Common myeloid progenitor, CD34-positive (primary cell): ENCODE results near the gene ATP5ME.

Source experiments
- CTCF ChIA-PET: fragments of 350-600 bp; sonication (Branson Sonifier 250); formaldehyde crosslinking; loops from one replicate; lab custom pipeline; 2021; ENCODE audit warnings: antibody characterized with exemption; lab: Charles Lee
- POLR2A ChIA-PET: fragments of 350-600 bp; sonication (Branson Sonifier 250); formaldehyde crosslinking; loops from one replicate; lab custom pipeline; 2021; ENCODE audit warnings: antibody characterized with exemption; lab: Charles Lee
- DNase-seq, 3 donors: peaks; one replicate each; pipeline versions ENCODE4 v3.0.0 to v3.0.0-alpha.2; 2013
- H3K27ac ChIP-seq, 2 experiments: 1 replicate in 1 of 2; 2 replicates in 1 of 2; pipeline ENCODE4 v1.7.0; 2013; ENCODE audit warnings: inconsistent platforms in 2 of 2, low read length in 2 of 2, mild to moderate bottlenecking in 2 of 2, low read depth in 1 of 2, moderate library complexity in 1 of 2; ENCODE audit not compliant: severe bottlenecking in 2 of 2, insufficient read depth in 1 of 2, poor library complexity in 1 of 2
- H3K27me3 ChIP-seq, 5 experiments: replicated peaks in 2 of 5; 1 replicate in 3 of 5; 2 replicates in 2 of 5; pipeline versions ENCODE4 v1.6.1 to v1.7.0; 2013; ENCODE audit warnings: low read length in 4 of 5, mild to moderate bottlenecking in 2 of 5, moderate library complexity in 2 of 5, inconsistent platforms in 1 of 5; ENCODE audit not compliant: insufficient read depth in 5 of 5, control insufficient read depth in 4 of 5
- H3K36me3 ChIP-seq, 4 experiments: 1 replicate in 2 of 4; 2 replicates in 2 of 4; pipeline versions ENCODE4 v1.6.1 to v1.7.0; 2013; ENCODE audit warnings: low read length in 3 of 4, control low read depth in 1 of 4, mild to moderate bottlenecking in 1 of 4; ENCODE audit not compliant: control insufficient read depth in 4 of 4, insufficient read depth in 4 of 4
- H3K4me1 ChIP-seq, 4 experiments: 1 replicate in 3 of 4; 2 replicates in 1 of 4; pipeline versions ENCODE4 v1.6.1 to v1.7.1; 2013; ENCODE audit warnings: low read length in 3 of 4, mild to moderate bottlenecking in 3 of 4, control low read depth in 1 of 4, inconsistent platforms in 1 of 4, moderate library complexity in 1 of 4; ENCODE audit not compliant: control insufficient read depth in 4 of 4, insufficient read depth in 4 of 4; ENCODE audit errors: control extremely low read depth in 1 of 4
- H3K4me3 ChIP-seq, 7 experiments: 1 replicate in 4 of 7; 2 replicates in 3 of 7; pipeline versions ENCODE4 v1.5.1 to v1.7.0; 2013; ENCODE audit warnings: mild to moderate bottlenecking in 7 of 7, low read length in 6 of 7, moderate library complexity in 6 of 7, inconsistent platforms in 2 of 7, low read depth in 2 of 7, control low read depth in 1 of 7; ENCODE audit not compliant: insufficient read depth in 4 of 7, control insufficient read depth in 1 of 7; ENCODE audit errors: extremely low read depth in 1 of 7
- H3K9me3 ChIP-seq, 5 experiments: 1 replicate in 4 of 5; 2 replicates in 1 of 5; pipeline versions ENCODE4 v1.6.1 to v1.7.1; 2013; ENCODE audit warnings: low read length in 4 of 5, mild to moderate bottlenecking in 2 of 5, inconsistent platforms in 1 of 5, low read depth in 1 of 5, moderate library complexity in 1 of 5; ENCODE audit not compliant: control insufficient read depth in 4 of 5, insufficient read depth in 2 of 5; ENCODE audit errors: control extremely low read depth in 1 of 5
- WGBS: methylation state at CpG from one replicate; pipeline ENCODE4 v1.1.5; 2013; ENCODE audit not compliant: insufficient coverage; 5-methylcytosine and 5-hydroxymethylcytosine counted together

Gene ATP5ME

DNA sequence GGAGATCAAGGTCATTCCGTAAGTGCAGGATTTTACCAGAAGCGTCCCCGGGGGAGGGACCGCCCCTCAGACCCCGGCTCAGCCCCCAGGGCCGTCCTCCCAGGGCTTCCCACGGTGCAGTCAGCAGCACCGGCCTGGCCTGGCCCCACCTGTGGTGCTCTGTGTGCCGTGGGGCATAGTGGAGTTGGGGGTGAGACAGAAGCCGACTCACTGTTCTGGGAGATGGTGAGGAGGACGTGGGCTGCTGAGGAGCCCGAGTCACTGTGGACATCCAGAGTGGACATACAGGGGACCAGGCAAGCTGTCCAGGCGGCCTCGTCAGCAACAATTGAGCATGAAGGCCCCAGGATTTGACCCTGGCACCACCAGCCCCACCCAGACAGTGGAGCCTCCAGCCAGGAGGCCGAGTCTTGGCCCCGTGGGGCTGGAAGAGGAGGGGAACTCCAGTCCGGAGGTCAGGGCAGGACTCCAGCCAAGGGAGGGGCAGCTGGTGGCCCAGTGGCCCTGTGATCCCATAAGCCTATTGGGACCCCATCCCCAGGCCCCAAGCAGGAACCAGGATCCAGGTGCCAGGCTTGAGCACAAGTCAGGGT lies 19.1 kb downstream of the ATP5ME start:
- DNase-seq: no peak
- no peaks in the 10 kb centered on the region for H3K4me1 ChIP-seq
- ChIA-PET POLR2A (no interaction called here), CTCF (no interaction called here)
- 76% methylated on average over 17 of the region's 17 CpGs for WGBS
- H3K27ac ChIP-seq: no peak overlapping the region
- peaks cover 0 to 45% (median 0%) of the 10 kb centered on the region in 5 experiments for H3K27me3 ChIP-seq
- no peak overlapping the region for H3K4me3 ChIP-seq
- H3K9me3 ChIP-seq: no peaks in the 10 kb centered on the region
- H3K36me3 ChIP-seq: peaks cover 0 to 7% (median under 1%) of the 10 kb centered on the region in 4 experiments

DNA sequence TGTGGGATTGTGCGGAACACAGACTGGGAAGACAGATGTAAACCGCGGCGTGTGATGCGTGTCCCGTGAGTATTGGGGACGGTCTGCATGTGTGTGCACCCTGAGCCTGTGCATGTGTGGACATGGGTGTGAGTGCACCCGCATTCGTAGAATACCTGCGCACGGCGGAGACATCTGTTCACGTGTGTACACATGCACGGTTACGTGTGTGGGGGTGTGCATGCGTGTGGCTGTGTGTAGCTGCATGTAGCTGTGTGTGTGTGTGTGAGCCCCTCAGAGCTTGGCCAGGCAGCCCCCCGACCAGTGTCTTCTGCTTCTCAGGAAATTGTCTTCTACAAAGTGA lies 19.6 kb downstream of the ATP5ME start:
- H3K27ac ChIP-seq: no peak overlapping the region
- peaks cover 0 to 2% (median 0%) of the 10 kb centered on the region in 4 experiments for H3K36me3 ChIP-seq
- H3K4me1 ChIP-seq: no peaks in the 10 kb centered on the region
- H3K27me3 ChIP-seq: peaks cover 0 to 50% (median 0%) of the 10 kb centered on the region in 5 experiments
- 94% methylated on average over 14 of the region's 17 CpGs for WGBS
- POLR2A ChIA-PET: no interaction called here
- CTCF ChIA-PET: no interaction called here
- DNase-seq: no peak
- H3K9me3 ChIP-seq: no peaks in the 10 kb centered on the region
- no peak overlapping the region for H3K4me3 ChIP-seq

DNA sequence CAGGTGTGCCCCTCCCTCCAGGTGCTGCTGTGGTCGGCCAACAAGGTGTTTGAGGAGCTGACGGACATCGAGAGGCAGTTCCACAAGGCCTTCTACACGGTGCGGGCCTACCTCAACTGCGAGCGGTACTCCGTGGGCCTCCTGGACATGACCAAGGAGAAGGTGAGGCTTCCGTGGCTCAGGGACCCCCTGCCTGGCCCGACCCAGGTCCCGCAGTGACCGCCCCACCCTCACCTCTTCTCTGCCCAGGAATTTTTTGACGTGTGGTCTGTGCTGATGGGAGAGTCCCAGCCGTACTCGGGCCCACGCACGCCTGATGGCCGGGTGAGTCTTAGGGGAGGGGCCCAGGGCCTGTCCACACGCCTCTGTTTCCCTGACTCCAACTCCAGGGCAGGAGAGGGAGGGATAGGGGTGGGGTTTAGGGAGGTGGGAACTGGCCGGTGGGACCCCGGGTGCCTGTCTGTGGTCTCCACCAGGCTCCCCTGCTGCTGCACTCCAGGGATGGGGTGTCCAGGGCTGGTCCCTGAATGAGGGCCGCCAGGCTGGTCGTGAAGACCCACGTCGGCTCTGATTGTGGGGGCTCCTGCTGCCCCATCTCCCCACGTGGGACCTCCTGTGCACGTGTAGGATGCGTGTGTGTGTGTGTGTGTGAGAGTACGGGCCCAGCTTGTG lies 20.1 kb downstream of the ATP5ME start:
- DNase-seq: no peak
- Histone ChIP-seq H3K27me3 (peaks cover 0 to 51% (median 0%) of the 10 kb centered on the region in 5 experiments), H3K36me3 (no peaks in the 10 kb centered on the region), H3K27ac (no peak overlapping the region), H3K9me3 (no peaks in the 10 kb centered on the region), H3K4me3 (no peak overlapping the region), H3K4me1 (no peaks in the 10 kb centered on the region)
- ChIA-PET CTCF (no interaction called here), POLR2A (no interaction called here)
- 88% methylated on average over 22 of the region's 29 CpGs for WGBS

DNA sequence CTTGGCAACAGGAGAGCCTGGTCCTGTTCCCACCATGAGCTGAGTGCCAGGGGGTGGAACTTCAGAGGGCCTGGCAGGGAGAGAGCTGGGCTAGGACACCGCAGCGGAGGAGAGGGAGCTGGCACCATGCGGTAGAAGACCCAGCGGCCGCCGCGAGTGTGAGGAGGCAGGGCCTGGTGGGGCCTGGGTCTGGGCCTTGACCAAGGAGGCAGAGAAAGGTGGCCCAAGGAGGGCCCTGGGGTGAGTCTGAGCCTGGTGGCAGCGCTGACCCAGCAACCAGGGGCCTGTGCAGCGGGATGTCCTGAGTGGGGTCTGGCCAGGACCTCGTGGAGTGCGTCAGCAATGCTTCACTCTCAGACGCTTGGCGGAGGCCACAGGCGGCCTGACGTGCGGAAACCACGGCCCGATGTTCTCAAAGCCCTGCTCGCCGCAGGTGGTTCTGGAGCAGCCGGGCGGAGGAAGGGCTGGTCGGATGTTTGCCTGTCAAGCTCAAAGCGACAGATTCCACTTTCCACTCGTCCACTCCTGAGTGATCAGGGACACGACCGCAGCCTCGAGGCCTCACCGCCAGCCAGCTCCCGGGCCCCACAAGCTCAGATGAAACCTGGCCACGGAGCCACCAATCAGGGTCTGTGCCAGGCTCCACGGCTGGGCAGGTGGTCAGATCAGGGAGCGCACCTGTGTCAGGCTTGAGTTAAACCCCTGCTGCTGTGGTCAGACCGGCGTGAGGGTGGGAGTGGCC lies 20.8 kb downstream of the ATP5ME start:
- ChIA-PET POLR2A (no interaction called here), CTCF (no interaction called here)
- Histone ChIP-seq H3K9me3 (no peaks in the 10 kb centered on the region), H3K36me3 (no peaks in the 10 kb centered on the region), H3K27ac (no peak overlapping the region), H3K4me3 (no peak overlapping the region), H3K4me1 (no peaks in the 10 kb centered on the region), H3K27me3 (peaks cover 0 to 57% (median 0%) of the 10 kb centered on the region in 5 experiments)
- no peak for DNase-seq
- WGBS: 91% methylated on average over 35 of the region's 35 CpGs

DNA sequence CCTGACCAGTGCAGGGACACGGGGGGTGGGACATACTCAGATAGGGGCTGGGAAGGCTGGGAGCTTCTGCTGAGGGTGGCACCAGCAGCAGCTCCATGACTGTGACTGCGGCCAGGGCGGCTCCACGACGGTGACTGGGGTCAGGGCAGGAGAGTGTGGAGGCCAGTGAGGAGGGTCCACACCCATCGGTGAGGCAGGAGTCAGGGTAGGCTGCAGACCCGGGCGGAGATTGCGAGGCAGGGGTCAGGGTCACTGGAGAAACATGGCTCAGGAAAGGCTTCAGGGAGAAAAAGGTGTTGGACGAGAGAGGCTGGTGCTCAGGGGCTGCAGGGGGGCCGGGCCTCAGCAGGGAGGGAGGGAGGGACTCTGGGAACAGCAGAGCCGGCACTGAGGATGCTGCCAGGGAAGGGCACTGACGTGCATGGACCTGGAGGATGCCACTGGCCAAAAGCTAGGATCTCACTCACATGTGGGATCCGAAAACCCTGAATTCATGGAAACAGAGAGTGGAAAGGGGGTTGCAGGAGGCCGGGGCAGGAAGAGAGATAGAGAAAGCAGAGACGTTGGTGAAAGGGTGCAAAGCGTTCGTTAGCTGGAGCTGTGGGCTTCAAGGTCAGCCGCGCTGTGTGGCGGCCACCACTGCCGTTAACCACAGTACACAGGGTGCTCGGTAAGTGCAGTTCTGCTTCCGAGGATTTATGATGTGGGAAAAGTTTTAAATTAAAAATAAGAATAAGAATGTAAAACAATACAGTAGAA lies 22.0 kb downstream of the ATP5ME start:
- WGBS: 75% methylated on average over 22 of the region's 24 CpGs
- Histone ChIP-seq H3K36me3 (no peaks in the 10 kb centered on the region), H3K27me3 (peaks cover 0 to 63% (median under 1%) of the 10 kb centered on the region in 5 experiments), H3K4me1 (no peaks in the 10 kb centered on the region), H3K9me3 (no peaks in the 10 kb centered on the region), H3K4me3 (no peak overlapping the region), H3K27ac (no peak overlapping the region)
- CTCF ChIA-PET: no interaction called here
- DNase-seq: no peak
- POLR2A ChIA-PET: no interaction called here

DNA sequence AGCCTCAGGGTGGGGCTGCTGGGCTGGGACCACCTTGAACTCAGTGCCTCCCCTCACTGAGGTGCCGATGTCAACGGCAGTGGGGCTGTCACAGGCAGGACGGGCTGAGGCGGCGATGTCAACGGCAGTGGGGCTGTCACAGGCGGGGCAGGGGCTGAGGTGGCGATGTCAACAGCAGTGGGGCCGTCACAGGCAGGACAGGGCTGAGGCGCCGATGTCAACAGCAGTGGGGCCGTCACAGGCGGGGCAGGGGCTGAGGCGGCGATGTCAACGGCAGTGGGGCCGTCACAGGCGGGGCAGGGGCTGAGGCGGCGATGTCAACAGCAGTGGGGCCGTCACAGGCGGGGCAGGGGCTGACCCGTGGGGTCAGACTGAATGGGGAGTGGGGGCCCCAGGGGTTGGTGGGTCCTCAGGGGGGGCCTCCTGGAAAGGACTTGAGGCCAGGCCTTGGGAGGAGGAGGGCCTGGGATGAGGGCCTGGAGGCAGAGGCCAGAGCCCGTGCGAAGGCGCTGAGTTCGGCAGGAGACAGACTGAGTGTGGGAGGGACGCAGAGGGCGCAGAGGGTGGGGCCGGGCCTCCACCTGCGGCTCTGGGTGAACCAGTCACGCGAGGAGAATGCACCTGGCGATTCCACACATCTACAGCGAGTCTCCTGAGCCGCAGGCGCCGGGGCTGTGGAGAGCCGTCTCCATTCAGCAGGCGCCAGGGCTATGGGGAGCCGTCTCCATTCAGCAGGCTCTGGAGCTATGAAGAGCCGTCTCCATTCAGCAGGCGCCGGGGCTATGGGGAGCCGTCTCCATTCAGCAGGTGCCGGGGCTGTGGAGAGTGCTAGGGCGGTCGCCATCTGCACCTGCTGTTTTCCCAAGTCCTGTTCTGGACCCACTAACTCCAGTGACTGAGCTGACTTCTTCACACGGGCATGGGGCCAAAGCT lies 22.9 kb downstream of the ATP5ME start:
- ChIA-PET POLR2A (no interaction called here), CTCF (no interaction called here)
- peaks cover 0 to 69% (median 3%) of the 10 kb centered on the region in 5 experiments for H3K27me3 ChIP-seq
- H3K4me1 ChIP-seq: no peaks in the 10 kb centered on the region
- H3K27ac ChIP-seq: no peak overlapping the region
- H3K4me3 ChIP-seq: no peak overlapping the region
- H3K9me3 ChIP-seq: no peaks in the 10 kb centered on the region
- no peaks in the 10 kb centered on the region for H3K36me3 ChIP-seq
- DNase-seq: no peak
- WGBS: 58% methylated on average over 38 of the region's 49 CpGs
